OCI-LY7 (cell line): ENCODE results near the gene RPS6KL1.

Source experiments
- EZH2phosphoT487 ChIP-seq: fragments of 200-600 bp; sonication (generic); IDR thresholded peaks from 2 replicates; pipeline ENCODE4 v1.6.1; 2018; ENCODE audit warnings: low read depth, borderline replicate concordance, mild to moderate bottlenecking, mixed run types, antibody characterized with exemption, low read length, moderate library complexity, mixed read lengths
- TF ChIP-seq, protein P1 (sequence below): fragments of 200-600 bp; sonication (generic); conservative IDR thresholded peaks from 2 replicates; pipeline ENCODE4 v1.5.1; 2014; ENCODE audit warnings: mild to moderate bottlenecking, antibody characterized with exemption, low read length, moderate library complexity, mixed read lengths

GRCh38 chr14:74936731-74937130 lies 13.7 kb upstream of the RPS6KL1 start:
- TF ChIP-seq, protein P1, sequence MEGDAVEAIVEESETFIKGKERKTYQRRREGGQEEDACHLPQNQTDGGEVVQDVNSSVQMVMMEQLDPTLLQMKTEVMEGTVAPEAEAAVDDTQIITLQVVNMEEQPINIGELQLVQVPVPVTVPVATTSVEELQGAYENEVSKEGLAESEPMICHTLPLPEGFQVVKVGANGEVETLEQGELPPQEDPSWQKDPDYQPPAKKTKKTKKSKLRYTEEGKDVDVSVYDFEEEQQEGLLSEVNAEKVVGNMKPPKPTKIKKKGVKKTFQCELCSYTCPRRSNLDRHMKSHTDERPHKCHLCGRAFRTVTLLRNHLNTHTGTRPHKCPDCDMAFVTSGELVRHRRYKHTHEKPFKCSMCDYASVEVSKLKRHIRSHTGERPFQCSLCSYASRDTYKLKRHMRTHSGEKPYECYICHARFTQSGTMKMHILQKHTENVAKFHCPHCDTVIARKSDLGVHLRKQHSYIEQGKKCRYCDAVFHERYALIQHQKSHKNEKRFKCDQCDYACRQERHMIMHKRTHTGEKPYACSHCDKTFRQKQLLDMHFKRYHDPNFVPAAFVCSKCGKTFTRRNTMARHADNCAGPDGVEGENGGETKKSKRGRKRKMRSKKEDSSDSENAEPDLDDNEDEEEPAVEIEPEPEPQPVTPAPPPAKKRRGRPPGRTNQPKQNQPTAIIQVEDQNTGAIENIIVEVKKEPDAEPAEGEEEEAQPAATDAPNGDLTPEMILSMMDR: no peak
- TF ChIP-seq EZH2phosphoT487: no peak
